ENCODE data around the gene SMYD2. TPM values are rescaled to one million over a fixed set of nuclear protein-coding genes. Genes with fewer than 3 reads are reported as not detected.

SMYD2 gene
- total RNA-seq, 1 experiment from 2014 or later: 24.5 TPM

DNA sequence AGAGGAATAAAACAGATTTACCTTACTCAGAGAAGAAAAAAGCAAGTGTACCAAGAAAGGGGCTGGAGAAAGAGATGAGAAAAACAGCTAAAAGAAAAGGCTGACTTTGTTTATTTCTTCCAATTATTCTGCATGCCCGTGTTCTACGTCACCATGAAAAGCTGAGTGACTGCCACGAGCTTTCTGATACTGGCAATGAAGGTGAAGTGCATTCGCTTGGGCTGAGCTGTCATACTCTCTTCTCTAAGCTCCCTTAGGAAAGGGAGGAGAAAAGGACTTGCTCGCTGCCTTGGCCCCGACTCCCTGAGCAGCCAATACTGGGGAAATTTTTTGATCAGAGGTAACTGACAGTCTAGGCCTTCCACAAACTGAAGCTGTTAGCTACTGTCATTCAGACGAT, 105.4 kb downstream of the SMYD2 start:
- H3K4me3 ChIP-seq (ENCODE audit: insufficient read depth, low read depth, low read length): no peak overlapping the region
- H3K36me3 ChIP-seq (replicated peaks; ENCODE audit: control insufficient read depth, insufficient read depth, low read length): peaks cover 11% of the 10 kb centered on the region
- DNase-seq: no peak
- no peaks in the 10 kb centered on the region for H3K27me3 ChIP-seq (ENCODE audit: control insufficient read depth, insufficient read depth, low read length)
